Mesenteric fat pad (tissue), 1 donor: ENCODE results near the gene CSNK2A2. TPM values are rescaled to one million over a fixed set of nuclear protein-coding genes. Genes with fewer than 3 reads are reported as not detected.

ENCODE experiments used
- DNase-seq: peaks from one replicate; pipeline ENCODE4 v3.0.0-alpha.2; 2020; ENCODE audit warnings: low spot score
- total RNA-seq: library from RNA; stranded (reverse); fragmentation: NEBNext Ultra II Directional; extraction: Animal tissue kit (Norgen Biotek cat#: 25700); gene quantifications from one replicate; pipeline ENCODE4 v1.2.1, GENCODE V29; 2021
- donor health status: DM: yes; HTN: yes; CAD: no.

Gene CSNK2A2
- total RNA-seq, 1 donor from 2014 or later: 66.1 TPM

- peak; percentile 68 for DNase-seq
Observed at GRCh38 chr16:58114827-58115825, 82.8 kb downstream of the CSNK2A2 start.

GRCh38 chr16:58111302-58111627, 86.6 kb downstream of the CSNK2A2 start:
- peak; percentile 20 for DNase-seq

GRCh38 chr16:58110571-58111301, 87.2 kb downstream of the CSNK2A2 start:
- peak; percentile 82 for DNase-seq

- DNase-seq: peak; percentile 59
Observed at GRCh38 chr16:58109881-58110280, 88.0 kb downstream of the CSNK2A2 start.

- DNase-seq: no peak
Observed at GRCh38 chr16:58109330-58109729, 88.6 kb downstream of the CSNK2A2 start.

Other genes starting within 250 kb of the CSNK2A2 start
- gene CNGB1, start 227.0 kb downstream of the CSNK2A2 start, total RNA-seq: not detected
- gene ZNF319, start 197.4 kb downstream of the CSNK2A2 start, total RNA-seq: 7.5 TPM
- gene USB1, start 196.7 kb downstream of the CSNK2A2 start, total RNA-seq: 40.8 TPM
- 23.2 TPM for gene MMP15, start 172.4 kb downstream of the CSNK2A2 start, total RNA-seq
- gene CFAP20, start 68.7 kb downstream of the CSNK2A2 start, total RNA-seq: 28.5 TPM
- not detected for gene PRSS54, start 96.9 kb upstream of the CSNK2A2 start, total RNA-seq
- 1.8 TPM for gene GINS3, start 194.4 kb upstream of the CSNK2A2 start, total RNA-seq